HG02798 (cell line): Measurements from ENCODE around the gene PDE1A.

Source experiments
- ATAC-seq: cut with Tn5 transposase; IDR thresholded peaks from one replicate; pipeline ENCODE4 v1.9.1; 2021; ENCODE audit warnings: mild to moderate bottlenecking; ENCODE audit not compliant: unreplicated experiment, poor library complexity

Gene PDE1A

GRCh38 chr2:182226807-182227206, 200.0 kb downstream of the PDE1A start:
- no peak for ATAC-seq

- ATAC-seq, result no peak
These were observed 202.2 kb downstream of the PDE1A start for GRCh38 chr2:182224669-182225068.

DNA sequence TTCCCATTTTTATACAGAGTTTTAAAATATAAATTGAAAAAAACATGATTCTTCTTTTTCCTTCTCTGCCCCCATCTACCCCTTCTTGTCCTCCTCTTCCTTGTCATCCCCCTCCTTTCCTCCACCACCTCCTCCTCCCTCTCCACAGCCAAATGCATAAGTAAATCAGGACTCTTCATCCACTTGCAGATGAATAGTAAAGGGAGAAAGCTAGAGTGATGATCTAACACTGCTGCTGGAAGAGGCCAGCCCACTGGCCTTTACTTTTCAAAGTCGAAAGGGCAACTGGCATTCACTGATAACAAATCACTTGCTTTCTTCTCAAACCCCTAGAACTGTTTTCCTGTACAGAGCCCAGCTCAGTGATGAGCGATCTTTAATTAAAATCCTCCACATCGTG, 205.8 kb downstream of the PDE1A start:
- no peak for ATAC-seq

GRCh38 chr2:182220335-182220734, 206.5 kb downstream of the PDE1A start:
- no peak for ATAC-seq

GRCh38 chr2:182210669-182211068, 216.2 kb downstream of the PDE1A start:
- ATAC-seq, result no peak

DNA sequence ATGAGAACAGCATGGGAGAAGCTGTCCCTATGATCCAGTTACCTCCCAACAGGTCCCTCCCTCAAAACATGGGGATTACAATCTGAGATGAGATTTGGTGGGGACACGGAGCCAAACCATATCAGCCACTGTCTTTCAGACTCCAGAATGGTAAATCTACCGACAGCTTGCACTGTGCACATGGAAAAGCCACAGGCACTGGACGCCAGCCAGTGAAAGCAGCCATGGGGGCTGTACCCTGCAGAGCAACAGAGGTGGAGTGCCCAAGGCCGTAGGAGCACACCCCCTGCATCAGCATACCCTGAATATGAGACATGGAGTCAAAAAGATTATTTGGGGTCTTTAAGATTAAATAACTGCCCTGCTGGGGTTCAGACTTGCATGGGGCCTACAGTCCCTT, 218.4 kb downstream of the PDE1A start:
- ATAC-seq, result no peak

- peak; percentile 83 for ATAC-seq
These were observed 219.6 kb downstream of the PDE1A start for GRCh38 chr2:182207049-182207746.

GRCh38 chr2:182197529-182197928, 229.3 kb downstream of the PDE1A start:
- ATAC-seq, result no peak

GRCh38 chr2:182193291-182193690, 233.5 kb downstream of the PDE1A start:
- ATAC-seq, result no peak

DNA sequence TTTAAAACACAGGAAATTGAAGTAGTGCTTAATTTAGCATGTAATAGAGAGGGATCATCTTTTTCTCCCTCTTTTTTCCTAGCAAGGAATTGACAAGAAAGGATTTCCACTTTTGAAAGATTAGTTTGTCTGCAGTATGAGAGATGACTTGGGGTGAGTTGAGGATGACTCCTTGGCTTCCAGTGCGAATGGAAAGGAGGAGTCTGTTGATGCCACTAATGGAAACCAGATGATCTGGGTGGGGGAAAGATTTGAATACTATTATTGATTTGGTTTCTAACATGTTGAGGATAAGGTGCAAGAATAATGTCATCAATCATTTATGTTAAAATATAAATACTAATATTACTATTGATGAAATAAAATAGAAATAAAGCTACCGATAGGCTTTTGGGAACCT, 235.8 kb downstream of the PDE1A start:
- no peak for ATAC-seq

DNA sequence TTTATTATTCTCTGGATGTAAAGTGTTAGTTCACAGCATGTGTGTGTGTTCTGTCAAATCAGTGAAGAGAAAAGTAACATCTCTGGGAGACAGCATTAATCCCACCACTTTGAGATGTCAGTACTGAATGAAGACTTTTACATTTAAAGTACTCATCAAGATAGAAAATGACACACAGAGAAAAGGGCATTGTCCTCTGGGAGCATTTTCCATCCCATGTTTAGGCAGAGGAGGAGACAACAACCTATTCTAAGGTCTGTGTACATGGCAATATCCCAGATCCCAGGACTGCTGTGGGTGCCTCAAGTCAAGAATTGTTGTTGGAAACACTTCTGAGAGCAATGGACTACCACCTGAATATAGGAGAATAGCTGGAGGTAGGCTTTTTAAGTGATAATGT, 239.7 kb downstream of the PDE1A start:
- ATAC-seq, result no peak

- ATAC-seq, result peak; percentile 70
These were observed 240.6 kb downstream of the PDE1A start for GRCh38 chr2:182186132-182186735.

DNA sequence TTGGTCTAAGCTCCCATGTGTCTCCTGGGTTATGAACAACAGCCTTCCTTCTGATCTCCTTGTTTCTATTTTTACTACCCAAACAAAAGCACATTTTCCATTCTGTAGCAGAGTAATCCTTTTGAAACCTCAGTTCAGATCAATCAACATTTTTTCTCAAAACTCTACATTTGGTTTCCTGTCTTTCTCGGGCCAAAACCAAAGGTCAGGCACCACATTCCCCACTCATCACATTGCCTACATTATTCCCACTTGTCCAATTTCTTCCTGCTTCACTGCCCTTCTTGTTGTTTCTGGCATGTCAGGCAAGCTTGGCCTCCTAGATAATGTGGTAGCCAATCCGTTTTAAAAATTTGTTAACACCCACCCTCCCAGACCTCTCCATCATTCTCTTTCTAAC, 244.4 kb downstream of the PDE1A start:
- no peak for ATAC-seq

- no peak for ATAC-seq
These were observed 245.5 kb downstream of the PDE1A start for GRCh38 chr2:182181381-182181780.

GRCh38 chr2:182179176-182179575, 247.7 kb downstream of the PDE1A start:
- ATAC-seq, result no peak

GRCh38 chr2:182173944-182174622, 252.8 kb downstream of the PDE1A start:
- no peak for ATAC-seq

DNA sequence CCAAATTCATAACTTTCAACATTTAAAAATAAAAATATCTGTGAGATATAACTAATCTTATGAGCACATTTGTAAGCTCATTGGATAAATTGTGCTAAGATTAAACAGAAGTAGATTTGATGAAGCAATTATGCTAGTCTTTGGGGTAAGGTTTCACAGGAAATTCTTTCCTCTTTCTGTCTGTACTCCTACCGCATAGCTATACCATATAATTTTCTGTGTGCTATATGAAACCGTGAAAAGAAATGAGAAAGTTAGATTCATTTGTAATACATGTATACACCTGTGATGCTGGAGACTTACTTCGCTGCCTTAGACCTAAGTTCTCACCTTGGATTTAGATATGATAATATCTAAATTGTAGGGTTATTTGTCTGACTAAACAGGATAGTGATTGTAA, 256.5 kb downstream of the PDE1A start:
- ATAC-seq, result no peak

DNA sequence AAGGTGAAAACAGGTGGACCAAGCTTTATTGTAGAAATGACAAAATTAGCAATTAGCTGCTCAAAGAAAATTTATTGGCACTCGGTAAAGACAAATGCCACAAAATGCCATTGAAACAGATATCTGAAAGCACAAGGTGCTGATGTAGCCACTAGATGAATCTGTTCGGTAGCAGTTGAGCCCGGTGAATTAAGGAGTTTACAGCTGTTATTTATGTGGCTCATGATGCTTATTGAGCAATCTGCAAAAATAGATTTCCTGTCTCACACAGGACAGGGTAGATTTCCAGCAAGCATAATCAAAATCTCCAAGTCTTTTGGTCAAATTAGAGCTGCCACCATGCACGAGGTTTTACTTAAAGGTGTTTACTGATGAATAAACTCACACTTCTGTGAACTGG, 259.0 kb downstream of the PDE1A start:
- no peak for ATAC-seq

GRCh38 chr2:182166841-182167240, 260.0 kb downstream of the PDE1A start:
- no peak for ATAC-seq

DNA sequence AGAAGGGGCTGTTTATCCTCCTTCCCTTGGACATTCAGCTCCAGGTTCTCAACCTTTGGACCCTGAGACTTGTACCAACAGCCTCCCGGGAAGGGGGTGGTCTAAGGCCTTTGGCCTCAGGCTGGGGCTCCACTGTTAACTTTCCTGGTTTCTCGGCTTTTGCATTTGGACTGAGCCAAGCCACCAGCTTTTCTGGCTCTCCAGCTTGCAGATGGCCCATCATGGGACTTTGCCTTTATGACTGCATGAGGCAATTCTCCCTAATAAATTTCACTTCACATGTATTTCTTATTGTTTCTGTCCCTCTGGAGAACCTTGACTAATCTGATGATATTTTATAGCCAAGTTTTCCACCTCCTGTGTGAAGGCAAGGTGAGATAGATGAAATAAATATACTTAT, 260.4 kb downstream of the PDE1A start:
- ATAC-seq, result no peak

DNA sequence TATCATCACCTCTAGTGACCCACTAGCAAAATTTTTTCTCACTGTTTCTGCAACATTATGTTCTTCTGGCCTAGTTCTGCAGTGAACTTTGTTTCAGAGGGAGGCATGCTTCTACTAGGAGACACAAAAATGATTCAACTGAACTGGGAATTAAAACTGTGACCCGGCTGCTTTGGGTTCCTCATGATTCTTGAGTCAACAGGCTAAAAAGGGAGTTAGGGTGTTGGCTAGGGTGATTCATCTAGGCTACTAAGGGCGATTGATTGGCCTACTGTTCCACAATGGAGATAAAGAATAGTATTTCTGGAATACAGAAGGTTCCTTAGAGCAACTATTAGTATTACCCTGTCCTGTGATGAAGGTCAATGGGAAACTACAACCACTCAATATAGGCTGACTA, 261.6 kb downstream of the PDE1A start:
- ATAC-seq, result no peak

GRCh38 chr2:182164686-182165085, 262.1 kb downstream of the PDE1A start:
- ATAC-seq, result no peak
